COLO829 (cell line): ENCODE results near the gene AMPD1.

ENCODE experiments used
- DNase-seq: peaks from one replicate; pipeline ENCODE4 v3.0.0; 2012; ENCODE audit warnings: low spot score

The AMPD1 gene

GRCh38 chr1:114638910-114639309 is 56.4 kb downstream of the AMPD1 start:
- DNase-seq = no peak

GRCh38 chr1:114632427-114632826 is 62.9 kb downstream of the AMPD1 start:
- DNase-seq = no peak

DNA sequence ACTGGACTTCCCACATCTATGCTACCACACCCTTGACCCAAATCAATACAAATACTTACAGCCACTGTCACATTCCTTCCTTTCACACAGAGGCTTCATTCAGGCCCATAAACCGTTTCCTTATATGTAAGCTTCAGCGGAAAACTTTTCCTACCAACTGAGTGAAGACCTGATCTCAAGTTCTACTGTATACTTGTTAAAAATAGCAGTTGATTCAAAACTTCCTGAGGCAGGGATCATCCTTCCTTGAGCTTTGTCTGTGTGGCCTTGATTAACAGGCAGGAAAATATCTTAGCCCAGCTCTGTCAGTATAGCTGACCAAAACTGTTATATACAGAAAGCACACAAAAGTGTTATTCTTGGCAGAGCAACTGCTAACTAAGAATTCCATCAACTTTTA is 68.2 kb downstream of the AMPD1 start:
- no peak for DNase-seq

DNA sequence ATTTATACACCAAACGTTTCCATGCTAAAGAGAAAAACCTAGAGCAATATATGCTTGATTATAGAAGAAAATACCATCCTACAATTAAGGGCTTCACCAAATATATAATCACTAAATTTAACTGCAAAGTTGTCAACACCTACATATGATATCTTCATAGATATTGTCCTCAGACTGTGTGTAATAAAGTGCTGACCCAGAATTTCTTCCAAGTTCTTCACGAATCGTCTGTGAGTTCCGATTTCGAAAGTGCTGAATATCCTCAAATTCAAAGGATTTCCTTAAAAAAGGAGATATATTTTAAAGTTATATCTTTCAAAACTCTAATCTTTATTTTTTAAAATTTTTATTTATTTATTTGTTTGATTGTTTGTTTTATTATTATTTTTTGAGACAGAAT is 72.0 kb downstream of the AMPD1 start:
- DNase-seq = no peak
